HCT116 (cell line): ENCODE data around the gene CD2. TPM values are rescaled to one million over a fixed set of nuclear protein-coding genes. Genes with fewer than 3 reads are reported as not detected.

Experiments
- ATAC-seq: fragments of 200-7000 bp; cut with Tn5 transposase; 2 replicates; pipeline ENCODE4 v1.9.1; 2020; ENCODE audit warnings: mild to moderate bottlenecking, moderate library complexity
- BruUV-seq: library from RNA; stranded (reverse); fragments of 400-500 nt; replicated peaks from 2 replicates; lab custom pipeline; 2021; lab: Mats Ljungman, UMichigan
- CTCF ChIA-PET: fragments of 300-600 bp; sonication (Branson Sonifier 250); formaldehyde crosslinking; loops from one replicate; lab custom pipeline; 2021; ENCODE audit warnings: antibody characterized with exemption; lab: Charles Lee
- POLR2A ChIA-PET: fragments of 300-600, 350-600 bp; sonication (Branson Sonifier 250); formaldehyde crosslinking; loops from one replicate; lab custom pipeline; 2021; ENCODE audit warnings: antibody characterized with exemption; lab: Charles Lee
- RAD21 ChIA-PET, 2 experiments: fragments of 300-600 bp; sonication (Branson Sonifier 250); formaldehyde crosslinking; loops; one replicate each; lab custom pipeline; 2023; ENCODE audit warnings: low total read pairs in 2 of 2; ENCODE audit not compliant: uncharacterized antibody in 2 of 2, unreplicated experiment in 2 of 2, low non-redundant PET in 1 of 2; lab: Charles Lee
- DNase-seq: peaks from one replicate; pipeline ENCODE4 v3.0.0-alpha.2; 2010; ENCODE audit warnings: low read depth, low spot score
- H2AFZ ChIP-seq: fragments of 200-600 bp; shearing (Covaris generic), sonication (generic); 2 replicates; pipeline ENCODE4 v1.6.1; 2017; ENCODE audit warnings: low read depth, mixed run types, mixed read lengths, antibody characterized with exemption, low read length; ENCODE audit not compliant: poor library complexity, severe bottlenecking
- H3K27ac ChIP-seq: 2 replicates; pipeline ENCODE4 v1.5.1; 2012; ENCODE audit warnings: low read depth, low read length
- H3K27me3 ChIP-seq: fragments of 200-600 bp; sonication (generic); 2 replicates; pipeline ENCODE4 v1.6.1; 2016; ENCODE audit warnings: mixed run types, low read length, mixed read lengths; ENCODE audit not compliant: insufficient read depth
- H3K36me3 ChIP-seq, 2 experiments: fragments of 200-500 bp in 1 of 2; fragments of 200-600 bp in 1 of 2; sonication (Bioruptor generic) in 1 of 2; sonication (generic) in 1 of 2; 2 replicates each; pipeline versions ENCODE4 v1.5.1 to v1.6.1; 2014 to 2016; ENCODE audit warnings: low read length in 2 of 2, inconsistent platforms in 1 of 2, mixed read lengths in 1 of 2, mixed run types in 1 of 2; ENCODE audit not compliant: insufficient read depth in 2 of 2, control insufficient read depth in 1 of 2
- H3K4me1 ChIP-seq, 2 experiments: fragments of 200-600 bp in 1 of 2; sonication (generic) in 1 of 2; 2 replicates each; pipeline versions ENCODE4 v1.5.1 to v1.6.1; 2012 to 2017; ENCODE audit warnings: low read length in 2 of 2, inconsistent platforms in 1 of 2, mild to moderate bottlenecking in 1 of 2, mixed read lengths in 1 of 2, mixed run types in 1 of 2, moderate library complexity in 1 of 2; ENCODE audit not compliant: insufficient read depth in 2 of 2, control insufficient read depth in 1 of 2
- H3K4me2 ChIP-seq: fragments of 200-600 bp; sonication (generic); 2 replicates; pipeline ENCODE4 v1.6.1; 2017; ENCODE audit warnings: mixed run types, low read length, mixed read lengths
- H3K4me3 ChIP-seq, 2 experiments: fragments of 200-600 bp in 1 of 2; sonication (generic) in 1 of 2; replicated peaks in 1 of 2; 2 replicates each; pipeline ENCODE4 v1.5.1; 2011 to 2016; ENCODE audit warnings: low read length in 2 of 2, control low read depth in 1 of 2, low read depth in 1 of 2, mild to moderate bottlenecking in 1 of 2, mixed read lengths in 1 of 2, mixed run types in 1 of 2
- H3K79me2 ChIP-seq: fragments of 200-600 bp; sonication (generic); 2 replicates; pipeline ENCODE4 v1.6.1; 2017; ENCODE audit warnings: mild to moderate bottlenecking, mixed run types, low read length, moderate library complexity, mixed read lengths; ENCODE audit not compliant: insufficient read depth
- H3K9ac ChIP-seq: fragments of 200-600 bp; sonication (generic); 2 replicates; pipeline ENCODE4 v1.6.1; 2016; ENCODE audit warnings: low read length, mixed read lengths
- H3K9me2 ChIP-seq: fragments of 200-600 bp; sonication (generic), shearing (Covaris generic); 2 replicates; pipeline ENCODE4 v1.6.1; 2017; ENCODE audit warnings: mixed run types, mild to moderate bottlenecking, moderate library complexity; ENCODE audit not compliant: insufficient read depth
- H3K9me3 ChIP-seq, 2 experiments: fragments of 200-500 bp in 1 of 2; fragments of 200-600 bp in 1 of 2; sonication (Bioruptor generic) in 1 of 2; sonication (generic) in 1 of 2; 2 replicates each; pipeline ENCODE4 v1.6.1; 2014 to 2017; ENCODE audit warnings: low read length in 2 of 2, mixed read lengths in 2 of 2, inconsistent platforms in 1 of 2, low read depth in 1 of 2, mild to moderate bottlenecking in 1 of 2, mixed run types in 1 of 2, moderate library complexity in 1 of 2; ENCODE audit not compliant: control insufficient read depth in 1 of 2, insufficient read depth in 1 of 2
- H4K20me1 ChIP-seq: fragments of 200-600 bp; sonication (generic), shearing (Covaris generic); 2 replicates; pipeline ENCODE4 v1.6.1; 2017; ENCODE audit warnings: mixed run types, mild to moderate bottlenecking, moderate library complexity; ENCODE audit not compliant: insufficient read depth
- ATF3 ChIP-seq: IDR thresholded peaks from 2 replicates; pipeline ENCODE4 v1.6.1; 2012
- EGR1 ChIP-seq: IDR thresholded peaks from 2 replicates; pipeline ENCODE4 v1.6.1; 2012; ENCODE audit warnings: low read depth
- EZH2 ChIP-seq: fragments of 200-600 bp; sonication (generic); IDR thresholded peaks from 2 replicates; pipeline ENCODE4 v1.6.1; 2017; ENCODE audit warnings: antibody characterized with exemption, mixed run types
- FOSL1 ChIP-seq: IDR thresholded peaks from 2 replicates; pipeline ENCODE4 v1.6.1; 2012; ENCODE audit warnings: low read depth
- JUND ChIP-seq: IDR thresholded peaks from 2 replicates; pipeline ENCODE4 v1.6.1; 2012
- MAX ChIP-seq: IDR thresholded peaks from 2 replicates; pipeline ENCODE4 v1.6.1; 2012
- POLR2A ChIP-seq: IDR thresholded peaks from 2 replicates; pipeline ENCODE4 v1.7.0; 2011; ENCODE audit warnings: borderline replicate concordance; ENCODE audit not compliant: insufficient read depth, insufficient read length; ENCODE audit errors: extremely low read depth
- POLR2AphosphoS5 ChIP-seq: IDR thresholded peaks from 2 replicates; pipeline ENCODE4 v1.6.1; 2011; ENCODE audit warnings: mild to moderate bottlenecking, low read depth, low read length, moderate library complexity
- RAD21 ChIP-seq: IDR thresholded peaks from 2 replicates; pipeline ENCODE4 v1.6.1; 2012; ENCODE audit warnings: low read depth, mild to moderate bottlenecking
- SIN3A ChIP-seq: IDR thresholded peaks from 2 replicates; pipeline ENCODE4 v1.6.1; 2012; ENCODE audit warnings: low read depth
- SRF ChIP-seq: IDR thresholded peaks from 2 replicates; pipeline ENCODE4 v1.6.1; 2012; ENCODE audit warnings: low read depth
- ZBTB33 ChIP-seq: IDR thresholded peaks from 2 replicates; pipeline ENCODE4 v1.6.1; 2011; ENCODE audit warnings: mild to moderate bottlenecking, low read length, moderate library complexity; ENCODE audit not compliant: insufficient replicate concordance; ENCODE audit errors: extremely low read depth
- intact Hi-C: fragments of 100-400 bp; cut with micrococcal nuclease; formaldehyde crosslinking; loops from 2 replicates; pipeline ENCODE4 v1.10.0; 2022
- total RNA-seq: library from RNA; stranded (reverse); gene quantifications from one replicate; pipeline ENCODE4 v1.2.1, GENCODE V29; 2021; ENCODE audit not compliant: unreplicated experiment

The CD2 gene
- total RNA-seq, 1 experiment from 2014 or later, result 0.57 TPM

- BruUV-seq, result no TSS peak
- H3K9me2 ChIP-seq, result no peaks in the 10 kb centered on the region
- no peaks in the 10 kb centered on the region for H3K36me3 ChIP-seq
- ATAC-seq (no peak), DNase-seq (no peak)
- intact Hi-C loops, result loop anchor here (10.0 kb wide), 1 partner anchor 52 kb away; no protein-coding TSS in a partner anchor
- no peak overlapping the region for H3K27ac ChIP-seq
- POLR2A ChIA-PET, result no interaction called here
- H3K4me3 ChIP-seq, result no peak overlapping the region
- no peak for TF ChIP-seq JUND
- TF ChIP-seq FOSL1, result no peak
- no peak for TF ChIP-seq ATF3
- no peak for TF ChIP-seq EGR1
- TF ChIP-seq MAX, result no peak
- no peak for TF ChIP-seq RAD21
- TF ChIP-seq EZH2, result no peak
- no peak for TF ChIP-seq POLR2A
- TF ChIP-seq POLR2AphosphoS5, result no peak
- TF ChIP-seq ZBTB33, result no peak
- TF ChIP-seq SIN3A, result no peak
- no peak for TF ChIP-seq SRF
- no peaks in the 10 kb centered on the region for H4K20me1 ChIP-seq
- no peaks in the 10 kb centered on the region for H3K27me3 ChIP-seq
- no peaks in the 10 kb centered on the region for H3K9me3 ChIP-seq
- no peak overlapping the region for H2AFZ ChIP-seq
- H3K4me2 ChIP-seq, result no peak overlapping the region
- no peaks in the 10 kb centered on the region for H3K79me2 ChIP-seq
- CTCF ChIA-PET, result interaction anchor here (0.6 to 1.7 kb wide), 3 partner anchors 9 to 293 kb away, joined by 3 to 4 read pairs (median 4); no protein-coding TSS in a partner anchor
- no peak overlapping the region for H3K9ac ChIP-seq
- H3K4me1 ChIP-seq, result no peaks in the 10 kb centered on the region
- RAD21 ChIA-PET, result no interaction called here
These were observed 9.0 kb downstream of the CD2 start for GRCh38 chr1:116763116-116763786.
